Urothelium cell line (cell line): Measurements from ENCODE around the gene TENT4B.

Experiments used
- DNase-seq: peaks from one replicate; pipeline ENCODE4 v3.0.0; 2011; ENCODE audit warnings: low spot score, mixed read lengths
- FAIRE-seq: peaks from 2 replicates; lab custom pipeline; 2011; peaks lifted over from hg19 to GRCh38; lab: Jason Lieb, UNC

Gene TENT4B

DNA sequence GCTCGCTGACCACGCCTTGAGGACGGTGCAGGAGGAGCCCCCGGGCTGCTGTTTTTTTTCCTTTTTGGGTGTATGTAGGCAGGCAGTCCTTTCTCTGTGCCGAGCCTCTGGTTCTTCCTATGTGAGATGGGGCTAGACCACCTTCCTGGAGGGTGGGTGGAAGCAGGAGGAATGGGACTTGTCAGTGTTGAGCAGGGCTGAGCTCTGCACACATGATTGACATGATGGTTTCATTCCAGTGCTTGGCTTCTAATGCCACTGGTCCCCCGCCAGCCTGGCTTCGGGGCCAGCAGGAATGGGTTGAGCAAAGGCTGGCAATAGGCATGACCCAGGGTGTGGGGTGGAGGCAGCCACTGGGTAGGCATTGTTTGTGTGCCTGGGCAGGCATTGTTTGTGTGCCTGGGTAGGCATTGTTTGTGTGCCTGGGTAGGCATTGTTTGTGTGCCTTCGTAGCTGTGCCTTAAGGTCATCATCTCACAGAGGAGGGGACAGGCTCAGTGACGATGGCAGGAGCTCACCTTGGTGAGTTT, 99.0 kb downstream of the TENT4B start:
- FAIRE-seq (no peak), DNase-seq (no peak)

DNA sequence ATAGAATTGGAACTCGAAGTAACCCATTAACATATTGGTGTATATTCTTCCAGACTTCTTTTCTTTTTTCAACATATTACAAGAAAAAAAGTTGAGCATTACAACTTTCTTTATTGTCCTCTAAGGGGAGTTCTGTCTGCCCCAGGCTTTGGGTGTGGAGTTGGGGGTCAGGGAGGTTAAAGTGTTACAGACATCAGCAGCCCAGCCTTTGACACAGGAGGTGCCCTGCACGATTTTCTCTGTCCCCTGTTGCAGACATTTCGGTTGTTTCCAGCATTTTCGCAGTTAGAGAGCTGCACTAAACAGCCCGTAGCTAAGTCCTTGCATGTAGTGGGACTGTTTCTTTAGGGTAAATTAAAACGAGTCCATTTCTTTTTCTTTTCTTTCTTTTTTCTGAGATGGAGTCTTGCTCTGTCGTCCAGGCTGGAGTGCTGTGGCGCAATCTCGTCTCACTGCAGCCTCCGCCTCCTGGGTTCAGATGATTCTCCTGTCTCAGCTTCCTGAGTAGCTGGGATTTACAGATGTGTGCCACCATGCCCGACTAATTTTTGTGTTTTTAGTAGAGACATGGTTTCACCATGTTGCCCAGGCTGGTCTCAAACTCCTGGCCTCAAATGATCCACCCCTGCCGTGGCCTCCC, 99.9 kb downstream of the TENT4B start:
- no peak for FAIRE-seq
- DNase-seq: no peak

DNA sequence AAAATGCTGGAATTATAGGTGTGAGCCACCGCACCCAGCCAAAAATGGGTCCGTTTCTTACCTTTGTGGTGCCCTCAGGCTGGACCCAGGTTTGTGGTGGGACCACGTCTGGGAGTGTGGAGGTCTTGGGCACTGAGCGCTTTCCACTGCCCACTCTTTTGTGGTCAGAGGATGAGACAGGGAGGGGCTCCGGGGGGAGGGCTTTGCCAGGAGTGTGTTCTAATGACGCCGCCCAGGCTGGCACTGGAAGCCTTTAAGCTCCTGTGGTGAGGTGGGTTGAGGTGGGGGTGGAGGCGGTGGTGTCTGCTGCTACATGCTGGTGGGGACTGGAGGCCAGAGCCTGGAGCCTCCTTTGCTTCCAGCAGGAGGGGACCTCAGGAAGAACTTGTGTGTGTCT, 100.4 kb downstream of the TENT4B start:
- FAIRE-seq (no peak), DNase-seq (no peak)

- no peak for FAIRE-seq
Observed at GRCh38 chr16:50254072-50254471, 101.0 kb downstream of the TENT4B start.

GRCh38 chr16:50255538-50255937, 102.4 kb downstream of the TENT4B start:
- DNase-seq: no peak
- FAIRE-seq: no peak

More at GRCh38 chr16:50254072-50254471, 101.0 kb downstream of the TENT4B start:
- DNase-seq: no peak

GRCh38 chr16:50256604-50257003, 103.5 kb downstream of the TENT4B start:
- FAIRE-seq (no peak), DNase-seq (no peak)

- no peak for FAIRE-seq
Observed at GRCh38 chr16:50257876-50258275, 104.8 kb downstream of the TENT4B start.

GRCh38 chr16:50259334-50260205, 106.5 kb downstream of the TENT4B start:
- no peak for FAIRE-seq
- DNase-seq: peak; percentile 66

More at GRCh38 chr16:50257876-50258275, 104.8 kb downstream of the TENT4B start:
- no peak for DNase-seq

GRCh38 chr16:50260206-50261159, 107.4 kb downstream of the TENT4B start:
- no peak for DNase-seq
- FAIRE-seq: no peak

DNA sequence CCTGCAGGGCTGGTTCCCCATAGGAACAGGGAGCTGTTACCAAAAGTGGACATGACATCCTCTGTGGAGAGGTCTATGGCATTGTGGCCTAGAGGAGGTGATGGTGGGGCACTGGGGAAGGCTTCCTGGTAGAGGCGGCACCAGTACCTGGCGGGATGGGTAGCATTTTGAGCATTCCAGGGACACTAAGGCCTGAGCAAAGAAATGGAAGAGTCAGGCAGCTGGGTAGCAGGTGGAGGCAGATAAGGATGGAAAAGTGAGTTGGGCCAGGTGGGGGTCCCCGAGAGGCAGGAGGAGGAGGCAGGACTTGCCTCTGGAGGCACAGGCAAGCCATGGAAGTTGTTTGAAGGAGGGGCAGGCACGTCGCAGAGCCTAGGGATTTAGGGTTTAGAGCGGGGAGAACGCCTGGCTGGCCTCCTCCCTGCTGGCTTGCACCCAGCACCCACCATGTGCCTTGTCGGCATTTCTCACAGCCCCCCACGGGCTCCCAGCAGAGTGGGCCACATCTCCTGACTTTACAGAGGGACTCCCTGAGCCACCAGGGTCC, 108.1 kb downstream of the TENT4B start:
- FAIRE-seq (no peak), DNase-seq (no peak)

- DNase-seq: no peak
- no peak for FAIRE-seq
Observed at GRCh38 chr16:50261707-50262235, 108.7 kb downstream of the TENT4B start.

DNA sequence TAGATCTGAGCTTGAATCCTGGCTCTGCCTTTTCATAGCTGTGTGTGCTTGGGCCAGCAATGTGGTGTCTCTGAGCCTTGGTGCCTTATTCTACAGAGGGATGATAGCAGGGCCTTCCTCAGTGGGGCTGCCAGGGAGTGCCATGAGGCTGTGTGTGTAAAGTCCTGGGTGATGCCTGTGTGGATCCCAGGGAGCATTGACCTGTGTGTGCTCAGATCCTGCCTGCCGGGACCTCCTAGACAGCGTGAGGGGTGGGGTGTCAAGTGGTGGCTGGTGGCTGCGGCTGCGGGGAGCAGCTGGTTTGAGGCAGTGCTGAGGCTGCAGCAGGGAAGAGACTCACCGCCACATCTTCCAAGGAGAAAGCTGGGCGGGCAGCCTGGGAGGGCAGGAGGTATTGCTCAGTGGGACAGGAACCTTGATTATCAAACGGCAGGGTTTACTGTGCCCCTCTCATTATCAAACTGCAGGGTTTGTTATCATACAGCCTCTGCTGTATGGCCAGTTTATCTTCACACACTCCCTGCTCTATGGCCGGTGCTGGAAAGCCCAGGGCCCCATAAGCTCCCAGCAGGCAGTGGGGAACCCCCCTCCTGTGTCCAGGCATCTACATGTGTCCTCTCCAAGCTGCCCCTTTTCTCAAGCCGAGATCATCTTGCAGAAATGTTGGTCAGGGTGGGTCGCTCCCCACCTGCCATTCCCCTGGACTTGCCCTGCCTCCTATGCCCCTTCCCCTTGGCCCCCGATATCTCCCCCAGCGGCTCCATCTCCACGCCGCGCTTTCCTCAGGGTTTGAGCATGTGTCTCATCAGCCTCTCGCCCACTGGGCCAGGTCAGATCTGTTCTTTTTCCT, 110.2 kb downstream of the TENT4B start:
- DNase-seq (no peak), FAIRE-seq (no peak)

DNA sequence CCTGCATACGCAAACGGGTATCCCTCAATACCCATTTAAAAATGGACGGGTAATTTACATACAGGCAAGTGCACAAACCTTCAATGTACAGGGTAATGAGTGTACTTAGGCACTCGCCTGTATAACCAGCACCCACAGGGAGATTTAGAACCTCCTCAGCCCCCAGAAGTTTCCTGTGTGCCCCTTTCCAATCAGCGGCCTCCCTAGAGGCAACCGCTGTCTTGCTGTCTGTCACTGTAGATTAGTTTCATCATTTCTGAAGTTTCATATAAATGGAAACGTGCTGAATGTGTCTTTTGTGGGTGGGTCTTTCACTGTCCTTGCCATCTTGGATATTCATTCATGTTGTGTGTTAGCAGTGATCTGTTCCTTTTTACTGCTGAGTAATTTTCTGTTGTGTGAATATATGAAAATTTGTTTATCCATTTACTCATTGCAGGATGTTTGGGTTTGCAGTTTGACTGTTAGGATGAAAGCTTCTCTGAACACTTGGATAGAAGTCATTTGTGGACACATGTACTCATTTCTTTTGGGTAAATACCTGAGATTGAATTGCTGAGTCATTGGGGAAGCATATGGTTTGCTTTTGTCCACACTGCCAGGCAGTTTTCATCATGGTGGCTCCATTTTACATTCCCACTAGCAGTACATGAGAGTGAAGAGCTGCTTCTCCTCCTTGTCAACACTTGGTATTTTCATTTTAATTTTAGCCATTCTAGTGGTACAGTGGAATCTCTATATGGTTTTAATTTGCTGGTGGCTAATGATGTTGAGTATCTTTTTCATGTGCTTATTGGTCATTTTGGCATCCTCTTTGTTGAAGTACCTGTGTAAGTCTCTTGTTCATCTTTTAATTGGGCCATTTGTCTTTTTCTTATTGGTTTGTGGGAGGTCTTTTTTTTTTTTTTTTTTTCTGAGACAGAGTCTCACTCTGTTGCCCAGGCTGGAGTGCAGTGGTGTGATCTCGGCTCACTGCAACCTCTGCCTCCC, 111.1 kb downstream of the TENT4B start:
- no peak for FAIRE-seq

DNA sequence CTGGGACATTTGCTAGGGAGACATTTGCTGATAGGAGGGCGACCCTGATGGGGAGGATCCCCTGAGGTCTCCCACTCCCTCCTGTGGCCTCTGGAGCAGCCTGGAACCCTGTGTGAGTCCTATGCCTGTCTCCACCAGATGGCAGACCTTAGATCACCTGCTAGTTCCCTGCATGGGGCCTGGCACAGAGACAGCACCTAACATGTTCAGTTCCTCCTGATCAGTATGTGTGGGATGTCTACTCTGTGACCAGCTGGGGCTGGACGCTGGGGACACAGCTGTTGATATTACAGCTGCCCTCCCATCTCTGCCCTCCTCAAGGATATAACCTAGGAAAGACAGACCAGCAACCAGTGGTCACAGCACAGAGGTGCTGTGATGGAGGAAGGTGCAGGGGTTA, 112.2 kb downstream of the TENT4B start:
- peak; percentile 36 for DNase-seq
- FAIRE-seq: no peak

More for the DNA sequence above, 111.1 kb downstream of the TENT4B start:
- DNase-seq: no peak

- DNase-seq (no peak), FAIRE-seq (no peak)
Observed at GRCh38 chr16:50265716-50266336, 112.7 kb downstream of the TENT4B start.

DNA sequence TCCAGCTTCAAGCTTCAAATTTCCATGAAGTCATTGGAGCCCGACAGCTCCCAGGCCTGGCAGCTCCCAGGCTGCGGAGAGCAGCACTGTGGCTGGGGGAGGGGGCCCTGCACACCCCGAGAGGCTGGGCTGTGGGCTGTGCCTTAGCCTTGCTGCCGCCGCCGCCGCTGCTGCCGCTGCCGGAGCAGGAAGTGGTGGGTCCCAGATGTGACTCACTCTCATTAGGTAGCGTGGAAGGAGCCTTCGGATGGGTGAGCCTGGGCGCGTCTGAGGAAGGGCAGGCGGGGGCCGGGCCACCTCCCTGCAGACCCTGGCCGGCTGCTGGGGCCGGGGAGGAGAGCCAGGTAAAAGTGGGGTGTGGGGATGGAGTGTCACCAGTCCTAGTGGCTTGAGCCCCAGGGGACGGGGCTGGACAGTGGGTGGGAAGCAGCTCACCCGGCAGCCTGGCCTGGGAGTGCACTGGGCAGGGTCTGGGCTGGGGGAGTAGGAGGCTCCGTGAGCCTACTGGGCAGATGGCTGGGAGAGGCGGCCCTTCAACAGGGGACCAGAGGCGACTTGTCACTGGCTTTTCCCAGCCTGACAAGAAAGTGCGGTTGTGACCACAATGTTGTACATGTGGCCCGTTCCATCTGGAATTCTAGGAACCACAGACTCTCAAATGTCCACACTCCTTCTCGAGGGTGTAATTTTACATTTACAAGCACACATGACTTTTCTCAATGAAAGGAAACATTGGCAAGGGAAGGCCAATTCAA, 113.4 kb downstream of the TENT4B start, which contains the start of gene ADCY7:
ADCY7 (plus strand) TSS at position 215 of the 755 bp plus-strand sequence. CDS start 21,629 bp downstream, outside the sequence.
- FAIRE-seq: peak; percentile 95
- DNase-seq: peak; percentile 90

DNA sequence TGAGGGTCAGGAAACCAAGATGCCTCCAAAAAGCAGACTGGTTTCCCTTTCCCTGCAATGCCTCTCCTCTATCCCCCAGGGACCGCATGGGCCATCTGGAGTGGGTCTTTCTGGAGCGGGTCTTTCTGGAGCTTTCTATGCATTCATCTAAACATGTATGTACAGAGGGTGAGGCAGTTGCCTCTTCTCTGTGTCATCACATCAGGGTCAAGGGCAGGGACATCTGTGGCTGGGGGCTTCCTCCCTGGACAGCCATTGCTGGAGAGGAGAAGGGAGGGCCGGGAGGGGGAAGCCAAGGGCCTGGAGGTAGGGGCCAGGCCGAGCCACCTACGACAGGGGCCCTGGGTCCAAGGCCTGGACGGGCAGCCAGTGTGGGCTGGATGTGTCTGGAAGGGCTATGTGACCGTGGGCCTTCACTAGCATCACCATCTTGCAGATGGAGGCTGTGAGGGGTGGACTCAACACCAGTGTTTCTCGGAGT, 114.1 kb downstream of the TENT4B start:
- DNase-seq: no peak
- FAIRE-seq: no peak
